IMR-90 (cell line): ENCODE data around the gene HLX. TPM values are rescaled to one million over a fixed set of nuclear protein-coding genes. Genes with fewer than 3 reads are reported as not detected.

Source experiments
- ATAC-seq: fragments of 200-7000 bp; cut with Tn5 transposase; 2 replicates; pipeline ENCODE4 v1.9.1; 2020; ENCODE audit warnings: low read depth, mild to moderate bottlenecking, moderate library complexity
- BruUV-seq: library from RNA; stranded (reverse); fragments of 400-500 nt; replicated peaks from 2 replicates; lab custom pipeline; 2021; lab: Mats Ljungman, UMichigan
- CTCF ChIA-PET: fragments of 300-600 bp; formaldehyde crosslinking; extraction: SDS; loops from one replicate; lab custom pipeline; 2021; ENCODE audit warnings: antibody characterized with exemption; lab: Yijun Ruan, JAX
- POLR2A ChIA-PET: fragments of 300-600 bp; sonication (Branson Sonifier 250); formaldehyde crosslinking; loops from one replicate; lab custom pipeline; 2022; ENCODE audit warnings: antibody characterized with exemption; ENCODE audit not compliant: unreplicated experiment; lab: Charles Lee
- DNase-seq: peaks from one replicate; pipeline ENCODE4 v3.0.0; 2013
- H2AFZ ChIP-seq: replicated peaks from 2 replicates; pipeline ENCODE3; 2013; ENCODE audit warnings: low read length, mild to moderate bottlenecking; ENCODE audit not compliant: poor library complexity
- H2AK5ac ChIP-seq: 2 replicates; pipeline ENCODE4 v1.6.1; 2013; ENCODE audit warnings: low read depth, low read length, inconsistent platforms
- H2AK9ac ChIP-seq: replicated peaks from 2 replicates; pipeline ENCODE3; 2013; ENCODE audit warnings: mild to moderate bottlenecking, low read depth, low read length, moderate library complexity; ENCODE audit not compliant: poor library complexity
- H2BK120ac ChIP-seq: 2 replicates; pipeline ENCODE4 v1.6.1; 2013; ENCODE audit warnings: low read depth, low read length, inconsistent platforms
- H2BK15ac ChIP-seq: 3 replicates; pipeline ENCODE4 v1.6.1; 2013; ENCODE audit warnings: low read depth, low read length, inconsistent platforms
- H2BK20ac ChIP-seq: 2 replicates; pipeline ENCODE4 v1.6.1; 2013; ENCODE audit warnings: low read depth, mild to moderate bottlenecking, inconsistent platforms, low read length, moderate library complexity
- H2BK5ac ChIP-seq: 2 replicates; pipeline ENCODE4 v1.6.1; 2013; ENCODE audit warnings: mild to moderate bottlenecking, low read depth, low read length, inconsistent platforms; ENCODE audit not compliant: poor library complexity, severe bottlenecking
- H3K14ac ChIP-seq: replicated peaks from 2 replicates; pipeline ENCODE4 v1.6.1; 2013; ENCODE audit warnings: low read depth, low read length, inconsistent platforms
- H3K18ac ChIP-seq: 2 replicates; pipeline ENCODE4 v1.6.1; 2013; ENCODE audit warnings: low read depth, low read length, control low read depth
- H3K23ac ChIP-seq: 2 replicates; pipeline ENCODE4 v1.6.1; 2013; ENCODE audit warnings: low read depth, low read length, inconsistent platforms
- H3K27ac ChIP-seq: 2 replicates; pipeline ENCODE4 v1.5.1; 2013; ENCODE audit warnings: mild to moderate bottlenecking, control low read depth, low read length; ENCODE audit not compliant: insufficient read depth
- H3K27me3 ChIP-seq: 2 replicates; pipeline ENCODE4 v1.6.1; 2013; ENCODE audit warnings: low read length; ENCODE audit not compliant: control insufficient read depth, insufficient read depth
- H3K36me3 ChIP-seq: 2 replicates; pipeline ENCODE4 v1.6.1; 2013; ENCODE audit warnings: low read length, mixed read lengths; ENCODE audit not compliant: control insufficient read depth, insufficient read depth
- H3K4ac ChIP-seq: 2 replicates; pipeline ENCODE4 v1.6.1; 2013; ENCODE audit warnings: low read depth, low read length, inconsistent platforms
- H3K4me1 ChIP-seq: 2 replicates; pipeline ENCODE4 v1.6.1; 2013; ENCODE audit warnings: low read length, mixed read lengths; ENCODE audit not compliant: control insufficient read depth, insufficient read depth
- H3K4me2 ChIP-seq: 2 replicates; pipeline ENCODE4 v1.6.1; 2013; ENCODE audit warnings: low read depth, mild to moderate bottlenecking, control low read depth, low read length, moderate library complexity
- H3K4me3 ChIP-seq: 2 replicates; pipeline ENCODE4 v1.5.1; 2013; ENCODE audit warnings: low read depth, mild to moderate bottlenecking, control low read depth, low read length, moderate library complexity; ENCODE audit not compliant: insufficient read depth
- H3K56ac ChIP-seq: 2 replicates; pipeline ENCODE4 v1.6.1; 2013; ENCODE audit warnings: low read length, inconsistent platforms; ENCODE audit not compliant: insufficient read depth; ENCODE audit errors: extremely low read depth
- H3K79me1 ChIP-seq, 2 experiments: 2 replicates each; pipeline ENCODE4 v1.6.1; 2013; ENCODE audit warnings: low read length in 2 of 2, inconsistent platforms in 1 of 2, low read depth in 1 of 2
- H3K9ac ChIP-seq: 2 replicates; pipeline ENCODE4 v1.6.1; 2013; ENCODE audit warnings: low read depth, low read length, control low read depth
- H3K9me1 ChIP-seq: 2 replicates; pipeline ENCODE4 v1.6.1; 2013; ENCODE audit warnings: low read length, inconsistent platforms; ENCODE audit not compliant: insufficient read depth
- H3K9me3 ChIP-seq: 2 replicates; pipeline ENCODE4 v1.6.1; 2013; ENCODE audit warnings: low read length; ENCODE audit not compliant: control insufficient read depth, insufficient read depth
- H4K20me1 ChIP-seq: 2 replicates; pipeline ENCODE4 v1.6.1; 2013; ENCODE audit warnings: low read length, inconsistent platforms; ENCODE audit not compliant: insufficient read depth
- H4K5ac ChIP-seq: 2 replicates; pipeline ENCODE4 v1.6.1; 2013; ENCODE audit warnings: mild to moderate bottlenecking, low read depth, low read length, control low read depth
- H4K8ac ChIP-seq, 2 experiments: 2 replicates each; pipeline ENCODE4 v1.6.1; 2013; ENCODE audit warnings: low read depth in 2 of 2, low read length in 2 of 2, control low read depth in 1 of 2, inconsistent platforms in 1 of 2
- H4K91ac ChIP-seq: 2 replicates; pipeline ENCODE4 v1.6.1; 2013; ENCODE audit warnings: low read depth, low read length, inconsistent platforms; ENCODE audit not compliant: insufficient read depth
- CEBPB ChIP-seq: IDR thresholded peaks from 2 replicates; pipeline ENCODE4 v1.6.1; 2012; ENCODE audit warnings: low read depth, low read length, improper control_type of control experiment
- CTCF ChIP-seq: conservative IDR thresholded peaks from 2 replicates; pipeline ENCODE4 v1.5.1; 2012; ENCODE audit warnings: mild to moderate bottlenecking, low read depth, low read length, improper control_type of control experiment
- FOS ChIP-seq: fragments of 150-350 bp; IDR thresholded peaks from 2 replicates; pipeline ENCODE4 v1.6.1; 2016; ENCODE audit warnings: low read depth, low read length
- MAZ ChIP-seq: IDR thresholded peaks from 2 replicates; pipeline ENCODE4 v1.6.1; 2012; ENCODE audit warnings: low read depth, mild to moderate bottlenecking, low read length, improper control_type of control experiment, moderate library complexity, borderline replicate concordance
- NFE2L2 ChIP-seq: fragments of 150-350 bp; IDR thresholded peaks from 2 replicates; pipeline ENCODE4 v1.6.1; 2016; ENCODE audit warnings: low read depth, mild to moderate bottlenecking, low read length
- WGBS, 2 experiments: methylation state at CpG; one replicate each; pipeline versions ENCODE4 v1.1.5 to v1.1.7; 2013; ENCODE audit warnings: missing lambda C conversion rate in 2 of 2; ENCODE audit not compliant: insufficient read length in 1 of 2; ENCODE audit errors: extremely low coverage in 2 of 2; 5-methylcytosine and 5-hydroxymethylcytosine counted together
- dilution Hi-C: fragments of 300-500 bp; cut with HindIII; formaldehyde crosslinking; loops from one replicate; pipeline ENCODE4 v1.14.3; 2018; ENCODE audit warnings: low sequenced_read_pairs; ENCODE audit not compliant: unreplicated experiment
- in situ Hi-C: fragments of 300-500 bp; cut with MboI; formaldehyde crosslinking; loops from 3 replicates; pipeline ENCODE4 v1.14.3; 2019; ENCODE audit warnings: low sequenced_read_pairs, inconsistent platforms, mixed read lengths
- intact Hi-C: fragments of 100-400 bp; cut with micrococcal nuclease; formaldehyde crosslinking; loops from 2 replicates; pipeline ENCODE4 v1.10.0; 2022
- polyA plus RNA-seq, 3 experiments: library from polyadenylated mRNA; depleted of rRNA; stranded (reverse); fragments of >200 nt; gene quantifications; 2 replicates each; pipeline ENCODE4 v1.2.3, GENCODE V29; 2012; ENCODE audit warnings: low replicate concordance in 1 of 3
- total RNA-seq: library from RNA; depleted of rRNA; stranded (reverse); fragments of >200 nt; gene quantifications from 2 replicates; pipeline ENCODE4 v1.2.3, GENCODE V29; 2012

Gene HLX
- total and polyA plus RNA-seq, 2 of the 4 experiments (the other 2 are of a cell fraction), result 4.3 to 6.1 TPM

GRCh38 chr1:220882061-220882891 is 3.0 kb downstream of the HLX start:
- peak overlapping the region; percentile 64 for H3K14ac ChIP-seq
- H3K9me3 ChIP-seq, result peaks cover 2% of the 10 kb centered on the region; the same call in 1 of the 2 replicates
- TF ChIP-seq FOS, result no peak
- TF ChIP-seq NFE2L2, result no peak
- TF ChIP-seq CTCF, result peak; percentile 40
- peak; percentile 13; the same call in 1 of the 2 replicates for TF ChIP-seq MAZ
- peak; percentile 90 for TF ChIP-seq CEBPB
- peak overlapping the region; percentile 7 for H3K18ac ChIP-seq
- peaks cover 8% of the 10 kb centered on the region; the same call in 1 of the 2 replicates for H3K9me1 ChIP-seq
- 45% methylated on average over 12 of the region's 34 CpGs; no CpG with 5 or more reads in 1 of the 2 experiments for WGBS, 2 experiments
- H2BK5ac ChIP-seq, result peak overlapping the region; percentile 52
- peaks cover 36% of the 10 kb centered on the region for H3K36me3 ChIP-seq
- peaks cover 9% of the 10 kb centered on the region for H3K4me1 ChIP-seq
- peaks cover 10 to 20% of the 10 kb centered on the region in 2 experiments; a peak in 2 of 4 replicates for H3K79me1 ChIP-seq
- BruUV-seq, result no TSS peak
- POLR2A ChIA-PET, result no interaction called here
- H2BK15ac ChIP-seq, result peak overlapping the region; percentile 89
- intact Hi-C loops (loop anchor here (2.0 to 5.0 kb wide), 2 partner anchors 75 to 217 kb away; no protein-coding TSS in a partner anchor), dilution Hi-C loops (no loop called here), in situ Hi-C loops (loop anchor here (10.0 kb wide), 1 partner anchor 213 kb away; no protein-coding TSS in a partner anchor)
- peak overlapping the region; percentile 89 for H2AFZ ChIP-seq
- peak overlapping the region; percentile 62 for H3K4me3 ChIP-seq
- no peaks in the 10 kb centered on the region for H3K27me3 ChIP-seq
- H4K5ac ChIP-seq, result peak overlapping the region; percentile 56
- H4K8ac ChIP-seq, result peak overlapping the region; percentile 21 to 58; a peak in 3 of 4 replicates
- peak overlapping the region; percentile 73; the same call in 1 of the 2 replicates for H2AK5ac ChIP-seq
- peak overlapping the region; percentile 79 for H2BK120ac ChIP-seq
- peak overlapping the region; percentile 73 for H3K9ac ChIP-seq
- H3K4me2 ChIP-seq, result peak overlapping the region; percentile 79
- H2AK9ac ChIP-seq, result peak overlapping the region; percentile 84
- H3K56ac ChIP-seq, result peak overlapping the region; percentile 30; the same call in 1 of the 2 replicates
- peak overlapping the region; percentile 71 for H2BK20ac ChIP-seq
- ATAC-seq (no peak), DNase-seq (peak; percentile 59)
- peak overlapping the region; percentile 95 for H3K23ac ChIP-seq
- peak overlapping the region; percentile 75 for H3K27ac ChIP-seq
- CTCF ChIA-PET, result no interaction called here
- H4K91ac ChIP-seq, result peak overlapping the region; percentile 21
- H4K20me1 ChIP-seq, result no peaks in the 10 kb centered on the region
- peak overlapping the region; percentile 84 for H3K4ac ChIP-seq
